HepG2 (cell line): Measurements from ENCODE around the gene NPEPL1. TPM values are rescaled to one million over a fixed set of nuclear protein-coding genes. Genes with fewer than 3 reads are reported as not detected.

Experiments
- CHCHD3 ChIP-seq: sonication (generic); formaldehyde crosslinking; IDR thresholded peaks from 2 replicates; pipeline ENCODE4 v1.8.0; 2022; ENCODE audit warnings: mild to moderate bottlenecking, missing genetic modification reagents, moderate library complexity
- EHMT2 ChIP-seq: fragments of 200-600 bp; sonication (generic); IDR thresholded peaks from 2 replicates; pipeline ENCODE4 v1.7.0; 2017; ENCODE audit warnings: antibody characterized with exemption, low read depth, low read length, borderline replicate concordance
- ONECUT2 ChIP-seq: sonication (generic); formaldehyde crosslinking; IDR thresholded peaks from 2 replicates; pipeline ENCODE4 v1.4.0; 2020; ENCODE audit warnings: missing genetic modification reagents
- PAF1 ChIP-seq: IDR thresholded peaks from 2 replicates; pipeline ENCODE4 v1.6.1; 2016; ENCODE audit warnings: missing genetic modification reagents, missing compliant biosample characterization
- PHF8 ChIP-seq: sonication (generic); formaldehyde crosslinking; IDR thresholded peaks from 2 replicates; pipeline ENCODE4 v1.5.0; 2020; ENCODE audit warnings: missing genetic modification reagents
- RORA ChIP-seq: sonication (generic); formaldehyde crosslinking; IDR thresholded peaks from 2 replicates; pipeline ENCODE4 v1.5.0; 2020; ENCODE audit warnings: mild to moderate bottlenecking, missing genetic modification reagents, moderate library complexity
- TBL1XR1 ChIP-seq: fragments of 150-350 bp; IDR thresholded peaks from 2 replicates; pipeline ENCODE4 v1.6.1; 2014; ENCODE audit warnings: borderline replicate concordance, low read length; ENCODE audit not compliant: partially characterized antibody
- THYN1 ChIP-seq: sonication (generic); formaldehyde crosslinking; IDR thresholded peaks from 2 replicates; pipeline ENCODE4 v1.8.1; 2023; ENCODE audit warnings: low read depth, mild to moderate bottlenecking, moderate library complexity, missing genetic modification reagents, borderline replicate concordance
- ZNF24 ChIP-seq: fragments of 450-650 bp; IDR thresholded peaks from 2 replicates; pipeline ENCODE4 v1.6.1; 2017; ENCODE audit warnings: antibody characterized with exemption, mild to moderate bottlenecking
- ZNF333 ChIP-seq: sonication (generic); formaldehyde crosslinking; IDR thresholded peaks from 2 replicates; pipeline ENCODE4 v1.4.0; 2020; ENCODE audit warnings: mild to moderate bottlenecking, missing genetic modification reagents, borderline replicate concordance
- ZNF430 ChIP-seq: sonication (generic); formaldehyde crosslinking; IDR thresholded peaks from 2 replicates; pipeline ENCODE4 v1.9.0; 2021; ENCODE audit warnings: mild to moderate bottlenecking, missing genetic modification reagents
- ZNF598 ChIP-seq: sonication (generic); formaldehyde crosslinking; IDR thresholded peaks from 2 replicates; pipeline ENCODE4 v1.5.1; 2020; ENCODE audit warnings: mild to moderate bottlenecking, missing genetic modification reagents, borderline replicate concordance
- ZNF747 ChIP-seq: sonication (generic); formaldehyde crosslinking; IDR thresholded peaks from 2 replicates; pipeline ENCODE4 v1.8.1; 2023; ENCODE audit warnings: missing genetic modification reagents, mild to moderate bottlenecking, borderline replicate concordance
- polyA plus RNA-seq, 8 experiments: library from polyadenylated mRNA; depleted of rRNA in 3 of 8; stranded (reverse) in 7 of 8; unstranded in 1 of 8; fragments of >200 nt; fragmentation: Illumina TruSeq in 4 of 8; extraction: Trizol in 4 of 8; gene quantifications; 2 replicates each; pipeline versions ENCODE4 v1.2.1 to v1.2.3, GENCODE V29; 2011 to 2016; ENCODE audit warnings: low read depth in 4 of 8, missing spikeins in 1 of 8, mixed read lengths in 1 of 8; ENCODE audit not compliant: insufficient read depth in 1 of 8
- total RNA-seq, 5 experiments: library from RNA; depleted of rRNA; stranded (reverse); fragments of >200 nt; fragmentation: Illumina TruSeq; extraction: Trizol; gene quantifications; 2 replicates each; pipeline ENCODE4 v1.2.3, GENCODE V29; 2016; ENCODE audit warnings: low read depth in 1 of 5
- TF ChIP-seq, protein P1 (sequence below): sonication (generic); formaldehyde crosslinking; IDR thresholded peaks from 2 replicates; pipeline ENCODE4 v1.4.0; 2020; ENCODE audit warnings: missing genetic modification reagents
- TF ChIP-seq, protein P2 (sequence below): sonication (generic); formaldehyde crosslinking; conservative IDR thresholded peaks from 2 replicates; pipeline ENCODE4 v1.8.1; 2023; ENCODE audit warnings: missing genetic modification reagents
- TF ChIP-seq, protein P3 (sequence below): sonication (generic); formaldehyde crosslinking; IDR thresholded peaks from 2 replicates; pipeline ENCODE4 v1.5.0; 2020; ENCODE audit warnings: mild to moderate bottlenecking, missing genetic modification reagents
- TF ChIP-seq, protein P4 (sequence below): sonication (generic); formaldehyde crosslinking; IDR thresholded peaks from 2 replicates; pipeline ENCODE4 v1.8.0; 2022; ENCODE audit warnings: mild to moderate bottlenecking, missing genetic modification reagents

NPEPL1 gene
- total and polyA plus RNA-seq, 2 of the 13 experiments (the other 11 are each of a cell fraction or from before 2014, with no cell fraction given): 4.1 to 7.5 TPM

DNA sequence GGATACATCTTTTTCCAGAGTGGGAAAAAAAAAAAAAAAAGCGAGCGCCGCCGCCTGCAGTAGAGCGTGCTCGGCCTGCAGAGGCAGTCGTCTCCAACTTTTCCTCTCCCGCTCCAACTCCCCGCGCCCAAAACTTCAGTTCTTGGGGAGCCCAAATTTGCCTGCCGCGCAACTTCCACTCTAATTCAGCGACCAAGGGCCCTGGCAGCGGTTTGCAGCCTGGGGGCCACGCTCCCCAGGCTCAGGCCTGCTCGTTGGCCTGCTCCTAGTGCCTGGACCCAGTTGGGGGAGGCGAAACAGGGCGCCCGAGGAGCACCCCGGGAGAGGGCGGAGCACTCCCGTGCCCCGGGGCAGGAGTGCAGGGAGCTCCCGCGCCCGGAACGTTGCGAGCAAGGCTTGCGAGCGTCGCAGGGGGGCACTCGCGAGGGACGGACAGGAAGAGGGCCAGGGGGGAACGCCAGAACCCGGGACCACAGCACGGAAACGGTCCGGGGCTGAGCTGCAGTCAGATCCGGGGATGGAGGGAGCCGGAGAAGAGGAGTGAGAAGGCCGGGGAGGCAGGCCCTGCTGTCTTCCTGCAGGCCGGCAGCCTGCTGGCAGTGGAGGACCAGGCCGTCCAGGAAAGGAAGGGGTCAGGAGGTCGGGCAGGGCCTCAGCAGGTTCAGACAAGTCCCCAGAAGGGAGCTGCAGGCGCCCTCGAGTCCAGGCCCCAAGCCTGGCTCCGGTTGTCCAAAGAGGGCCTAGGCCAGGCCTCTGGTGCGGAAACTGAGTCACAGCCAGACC lies 41.6 kb upstream of the NPEPL1 start, which contains the start of gene STX16 (continued):
- TF ChIP-seq, protein P1, sequence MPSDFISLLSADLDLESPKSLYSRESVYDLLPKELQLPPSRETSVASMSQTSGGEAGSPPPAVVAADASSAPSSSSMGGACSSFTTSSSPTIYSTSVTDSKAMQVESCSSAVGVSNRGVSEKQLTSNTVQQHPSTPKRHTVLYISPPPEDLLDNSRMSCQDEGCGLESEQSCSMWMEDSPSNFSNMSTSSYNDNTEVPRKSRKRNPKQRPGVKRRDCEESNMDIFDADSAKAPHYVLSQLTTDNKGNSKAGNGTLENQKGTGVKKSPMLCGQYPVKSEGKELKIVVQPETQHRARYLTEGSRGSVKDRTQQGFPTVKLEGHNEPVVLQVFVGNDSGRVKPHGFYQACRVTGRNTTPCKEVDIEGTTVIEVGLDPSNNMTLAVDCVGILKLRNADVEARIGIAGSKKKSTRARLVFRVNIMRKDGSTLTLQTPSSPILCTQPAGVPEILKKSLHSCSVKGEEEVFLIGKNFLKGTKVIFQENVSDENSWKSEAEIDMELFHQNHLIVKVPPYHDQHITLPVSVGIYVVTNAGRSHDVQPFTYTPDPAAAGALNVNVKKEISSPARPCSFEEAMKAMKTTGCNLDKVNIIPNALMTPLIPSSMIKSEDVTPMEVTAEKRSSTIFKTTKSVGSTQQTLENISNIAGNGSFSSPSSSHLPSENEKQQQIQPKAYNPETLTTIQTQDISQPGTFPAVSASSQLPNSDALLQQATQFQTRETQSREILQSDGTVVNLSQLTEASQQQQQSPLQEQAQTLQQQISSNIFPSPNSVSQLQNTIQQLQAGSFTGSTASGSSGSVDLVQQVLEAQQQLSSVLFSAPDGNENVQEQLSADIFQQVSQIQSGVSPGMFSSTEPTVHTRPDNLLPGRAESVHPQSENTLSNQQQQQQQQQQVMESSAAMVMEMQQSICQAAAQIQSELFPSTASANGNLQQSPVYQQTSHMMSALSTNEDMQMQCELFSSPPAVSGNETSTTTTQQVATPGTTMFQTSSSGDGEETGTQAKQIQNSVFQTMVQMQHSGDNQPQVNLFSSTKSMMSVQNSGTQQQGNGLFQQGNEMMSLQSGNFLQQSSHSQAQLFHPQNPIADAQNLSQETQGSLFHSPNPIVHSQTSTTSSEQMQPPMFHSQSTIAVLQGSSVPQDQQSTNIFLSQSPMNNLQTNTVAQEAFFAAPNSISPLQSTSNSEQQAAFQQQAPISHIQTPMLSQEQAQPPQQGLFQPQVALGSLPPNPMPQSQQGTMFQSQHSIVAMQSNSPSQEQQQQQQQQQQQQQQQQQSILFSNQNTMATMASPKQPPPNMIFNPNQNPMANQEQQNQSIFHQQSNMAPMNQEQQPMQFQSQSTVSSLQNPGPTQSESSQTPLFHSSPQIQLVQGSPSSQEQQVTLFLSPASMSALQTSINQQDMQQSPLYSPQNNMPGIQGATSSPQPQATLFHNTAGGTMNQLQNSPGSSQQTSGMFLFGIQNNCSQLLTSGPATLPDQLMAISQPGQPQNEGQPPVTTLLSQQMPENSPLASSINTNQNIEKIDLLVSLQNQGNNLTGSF (CRISPR knock-in tag): peak; percentile 97
- peak; percentile 97 for TF ChIP-seq TBL1XR1
- TF ChIP-seq EHMT2: peak; percentile 96; the same call in 1 of the 2 replicates
- TF ChIP-seq ZNF747: peak; percentile 100
- TF ChIP-seq ZNF598 (CRISPR knock-in tag): peak; percentile 93
- no peak; the same call in 1 of the 2 replicates for TF ChIP-seq THYN1 (CRISPR knock-in tag)
- TF ChIP-seq ONECUT2: peak; percentile 72
- TF ChIP-seq ZNF430 (CRISPR knock-in tag): peak; percentile 99
- TF ChIP-seq PHF8 (CRISPR knock-in tag): peak; percentile 100
- no peak for TF ChIP-seq PAF1
- TF ChIP-seq, protein P2, sequence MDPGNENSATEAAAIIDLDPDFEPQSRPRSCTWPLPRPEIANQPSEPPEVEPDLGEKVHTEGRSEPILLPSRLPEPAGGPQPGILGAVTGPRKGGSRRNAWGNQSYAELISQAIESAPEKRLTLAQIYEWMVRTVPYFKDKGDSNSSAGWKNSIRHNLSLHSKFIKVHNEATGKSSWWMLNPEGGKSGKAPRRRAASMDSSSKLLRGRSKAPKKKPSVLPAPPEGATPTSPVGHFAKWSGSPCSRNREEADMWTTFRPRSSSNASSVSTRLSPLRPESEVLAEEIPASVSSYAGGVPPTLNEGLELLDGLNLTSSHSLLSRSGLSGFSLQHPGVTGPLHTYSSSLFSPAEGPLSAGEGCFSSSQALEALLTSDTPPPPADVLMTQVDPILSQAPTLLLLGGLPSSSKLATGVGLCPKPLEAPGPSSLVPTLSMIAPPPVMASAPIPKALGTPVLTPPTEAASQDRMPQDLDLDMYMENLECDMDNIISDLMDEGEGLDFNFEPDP (CRISPR knock-in tag): peak; percentile 96; the same call in 1 of the 2 replicates
- TF ChIP-seq, protein P3, sequence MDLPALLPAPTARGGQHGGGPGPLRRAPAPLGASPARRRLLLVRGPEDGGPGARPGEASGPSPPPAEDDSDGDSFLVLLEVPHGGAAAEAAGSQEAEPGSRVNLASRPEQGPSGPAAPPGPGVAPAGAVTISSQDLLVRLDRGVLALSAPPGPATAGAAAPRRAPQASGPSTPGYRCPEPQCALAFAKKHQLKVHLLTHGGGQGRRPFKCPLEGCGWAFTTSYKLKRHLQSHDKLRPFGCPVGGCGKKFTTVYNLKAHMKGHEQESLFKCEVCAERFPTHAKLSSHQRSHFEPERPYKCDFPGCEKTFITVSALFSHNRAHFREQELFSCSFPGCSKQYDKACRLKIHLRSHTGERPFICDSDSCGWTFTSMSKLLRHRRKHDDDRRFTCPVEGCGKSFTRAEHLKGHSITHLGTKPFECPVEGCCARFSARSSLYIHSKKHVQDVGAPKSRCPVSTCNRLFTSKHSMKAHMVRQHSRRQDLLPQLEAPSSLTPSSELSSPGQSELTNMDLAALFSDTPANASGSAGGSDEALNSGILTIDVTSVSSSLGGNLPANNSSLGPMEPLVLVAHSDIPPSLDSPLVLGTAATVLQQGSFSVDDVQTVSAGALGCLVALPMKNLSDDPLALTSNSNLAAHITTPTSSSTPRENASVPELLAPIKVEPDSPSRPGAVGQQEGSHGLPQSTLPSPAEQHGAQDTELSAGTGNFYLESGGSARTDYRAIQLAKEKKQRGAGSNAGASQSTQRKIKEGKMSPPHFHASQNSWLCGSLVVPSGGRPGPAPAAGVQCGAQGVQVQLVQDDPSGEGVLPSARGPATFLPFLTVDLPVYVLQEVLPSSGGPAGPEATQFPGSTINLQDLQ (CRISPR knock-in tag): peak; percentile 96
- no peak for TF ChIP-seq RORA (CRISPR knock-in tag)
- peak; percentile 99 for TF ChIP-seq CHCHD3 (CRISPR knock-in tag)
- TF ChIP-seq, protein P4, sequence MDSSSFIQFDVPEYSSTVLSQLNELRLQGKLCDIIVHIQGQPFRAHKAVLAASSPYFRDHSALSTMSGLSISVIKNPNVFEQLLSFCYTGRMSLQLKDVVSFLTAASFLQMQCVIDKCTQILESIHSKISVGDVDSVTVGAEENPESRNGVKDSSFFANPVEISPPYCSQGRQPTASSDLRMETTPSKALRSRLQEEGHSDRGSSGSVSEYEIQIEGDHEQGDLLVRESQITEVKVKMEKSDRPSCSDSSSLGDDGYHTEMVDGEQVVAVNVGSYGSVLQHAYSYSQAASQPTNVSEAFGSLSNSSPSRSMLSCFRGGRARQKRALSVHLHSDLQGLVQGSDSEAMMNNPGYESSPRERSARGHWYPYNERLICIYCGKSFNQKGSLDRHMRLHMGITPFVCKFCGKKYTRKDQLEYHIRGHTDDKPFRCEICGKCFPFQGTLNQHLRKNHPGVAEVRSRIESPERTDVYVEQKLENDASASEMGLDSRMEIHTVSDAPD: peak; percentile 96
- peak; percentile 88 for TF ChIP-seq ZNF24
- TF ChIP-seq ZNF333 (CRISPR knock-in tag): peak; percentile 99; the same call in 1 of the 2 replicates
